Hepatocyte (in vitro differentiated cells): ENCODE measurements around the gene R3HDM4. TPM values are rescaled to one million over a fixed set of nuclear protein-coding genes. Genes with fewer than 3 reads are reported as not detected.
"Not testable (repeated sequence)": the region's sequence is repeated elsewhere in the genome, so short reads cannot be mapped to it uniquely, and the experiment has no call there.

Source experiments
- DNase-seq: peaks from one replicate; pipeline ENCODE4 v3.0.0-alpha.2; 2016; ENCODE audit warnings: low spot score
- H2AFZ ChIP-seq: fragments of 200-600 bp; sonication (generic); 2 replicates; pipeline ENCODE4 v1.6.0; 2016; ENCODE audit warnings: antibody characterized with exemption, mild to moderate bottlenecking
- H3K27ac ChIP-seq: fragments of 200-600 bp; sonication (generic); 2 replicates; pipeline ENCODE4 v1.5.1; 2016; ENCODE audit warnings: mild to moderate bottlenecking
- H3K27me3 ChIP-seq: fragments of 200-600 bp; sonication (generic); 2 replicates; pipeline ENCODE4 v1.6.1; 2016
- H3K36me3 ChIP-seq: fragments of 200-600 bp; sonication (generic); replicated peaks from 2 replicates; pipeline ENCODE4 v1.5.1; 2016; ENCODE audit warnings: low read depth; ENCODE audit not compliant: insufficient read depth
- H3K4me1 ChIP-seq: fragments of 200-600 bp; sonication (generic); 2 replicates; pipeline ENCODE4 v1.5.1; 2016; ENCODE audit warnings: mild to moderate bottlenecking, moderate library complexity; ENCODE audit not compliant: insufficient read depth
- H3K4me2 ChIP-seq: fragments of 200-600 bp; sonication (generic); 2 replicates; pipeline ENCODE4 v1.6.0; 2016
- H3K4me3 ChIP-seq: fragments of 200-600 bp; sonication (generic); 2 replicates; pipeline ENCODE4 v1.5.1; 2016; ENCODE audit warnings: mild to moderate bottlenecking
- H3K79me2 ChIP-seq: fragments of 200-600 bp; sonication (generic); 2 replicates; pipeline ENCODE4 v1.6.0; 2017; ENCODE audit warnings: mild to moderate bottlenecking
- H3K9me2 ChIP-seq: fragments of 200-600 bp; sonication (generic); replicated peaks from 2 replicates; pipeline ENCODE4 v1.6.0; 2017; ENCODE audit warnings: mild to moderate bottlenecking; ENCODE audit not compliant: insufficient read depth
- H3K9me3 ChIP-seq: fragments of 200-600 bp; sonication (generic); 2 replicates; pipeline ENCODE4 v1.5.1; 2016; ENCODE audit warnings: low read depth, mild to moderate bottlenecking
- H4K20me1 ChIP-seq: fragments of 200-600 bp; sonication (generic); 2 replicates; pipeline ENCODE4 v1.6.0; 2016; ENCODE audit warnings: mild to moderate bottlenecking; ENCODE audit not compliant: insufficient read depth, poor library complexity, severe bottlenecking
- EZH2 ChIP-seq: fragments of 200-600 bp; sonication (generic); IDR thresholded peaks from 2 replicates; pipeline ENCODE4 v1.6.1; 2016; ENCODE audit warnings: antibody characterized with exemption, mild to moderate bottlenecking, borderline replicate concordance
- EZH2phosphoT487 ChIP-seq: fragments of 200-600 bp; sonication (generic); IDR thresholded peaks from one replicate; pipeline ENCODE4 v1.6.1; 2018; ENCODE audit warnings: antibody characterized with exemption, mild to moderate bottlenecking, low read depth, moderate library complexity; ENCODE audit not compliant: unreplicated experiment, severe bottlenecking
- WGBS: methylation state at CpG from one replicate; pipeline ENCODE4 v1.1.6; 2016; ENCODE audit warnings: low lambda C conversion rate; ENCODE audit errors: missing lambda C conversion rate; 5-methylcytosine and 5-hydroxymethylcytosine counted together
- polyA plus RNA-seq: library from polyadenylated mRNA; unstranded; fragments of >200 nt; fragmentation: Nextera tagmentation; extraction: Ambion mirVana; gene quantifications from 2 replicates; pipeline ENCODE4 v1.2.1, GENCODE V29; 2016
- total RNA-seq: library from RNA; depleted of rRNA; stranded (reverse); fragments of >200 nt; gene quantifications from 2 replicates; pipeline ENCODE4 v1.2.3, GENCODE V29; 2014
- TF ChIP-seq, protein P1 (sequence below): fragments of 200-600 bp; sonication (generic); IDR thresholded peaks from 2 replicates; pipeline ENCODE4 v1.5.1; 2016; ENCODE audit warnings: antibody characterized with exemption, mild to moderate bottlenecking; ENCODE audit not compliant: poor library complexity

Gene R3HDM4
- total and polyA plus RNA-seq, 2 experiments from 2014 or later: 44.1 to 86.6 TPM

DNA sequence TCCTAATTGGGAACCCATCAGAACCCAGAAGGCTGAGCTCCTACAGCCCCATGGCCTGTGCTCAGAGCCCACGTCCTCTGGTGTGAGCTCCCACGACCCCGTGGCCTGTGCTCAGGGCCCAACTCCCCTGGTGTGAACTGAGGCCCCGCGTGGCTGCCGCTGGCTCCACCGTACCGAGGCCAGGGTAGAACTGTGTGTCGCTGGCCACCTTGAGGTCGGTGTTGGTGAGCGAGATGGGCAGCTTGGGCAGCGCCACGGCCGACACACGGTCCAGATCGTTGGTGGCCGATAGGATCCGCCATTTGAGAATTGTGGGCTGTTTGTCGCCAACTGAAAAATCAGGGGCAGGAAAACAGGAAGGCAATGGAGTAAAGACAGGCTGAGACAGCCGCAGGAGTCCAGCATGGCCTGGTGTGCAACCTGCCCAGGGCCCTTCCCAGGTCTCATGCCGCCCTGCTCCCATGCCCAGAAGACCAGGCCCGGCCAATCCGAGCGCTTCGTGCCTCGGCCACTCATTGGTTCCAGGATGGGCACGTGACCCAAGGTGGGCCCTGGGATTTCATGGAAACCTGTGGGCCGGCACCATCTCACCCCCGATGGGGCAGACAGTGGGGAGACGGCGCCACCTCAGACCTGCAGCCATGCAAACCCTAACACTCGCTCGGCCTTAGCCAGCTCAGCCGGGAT lies 31.5 kb downstream of the R3HDM4 start:
- Histone ChIP-seq H3K4me2 (no peak overlapping the region), H3K27ac (no peak overlapping the region), H3K9me2 (no peaks in the 10 kb centered on the region), H3K4me3 (no peak overlapping the region), H3K36me3 (no peaks in the 10 kb centered on the region), H3K79me2 (no peaks in the 10 kb centered on the region), H3K4me1 (no peaks in the 10 kb centered on the region), H3K27me3 (no peaks in the 10 kb centered on the region), H4K20me1 (no peaks in the 10 kb centered on the region), H3K9me3 (no peaks in the 10 kb centered on the region), H2AFZ (no peak overlapping the region)
- over 99% methylated on average over 34 of the region's 34 CpGs for WGBS
- no peak for DNase-seq
- TF ChIP-seq EZH2phosphoT487 (no peak), EZH2 (no peak)

DNA sequence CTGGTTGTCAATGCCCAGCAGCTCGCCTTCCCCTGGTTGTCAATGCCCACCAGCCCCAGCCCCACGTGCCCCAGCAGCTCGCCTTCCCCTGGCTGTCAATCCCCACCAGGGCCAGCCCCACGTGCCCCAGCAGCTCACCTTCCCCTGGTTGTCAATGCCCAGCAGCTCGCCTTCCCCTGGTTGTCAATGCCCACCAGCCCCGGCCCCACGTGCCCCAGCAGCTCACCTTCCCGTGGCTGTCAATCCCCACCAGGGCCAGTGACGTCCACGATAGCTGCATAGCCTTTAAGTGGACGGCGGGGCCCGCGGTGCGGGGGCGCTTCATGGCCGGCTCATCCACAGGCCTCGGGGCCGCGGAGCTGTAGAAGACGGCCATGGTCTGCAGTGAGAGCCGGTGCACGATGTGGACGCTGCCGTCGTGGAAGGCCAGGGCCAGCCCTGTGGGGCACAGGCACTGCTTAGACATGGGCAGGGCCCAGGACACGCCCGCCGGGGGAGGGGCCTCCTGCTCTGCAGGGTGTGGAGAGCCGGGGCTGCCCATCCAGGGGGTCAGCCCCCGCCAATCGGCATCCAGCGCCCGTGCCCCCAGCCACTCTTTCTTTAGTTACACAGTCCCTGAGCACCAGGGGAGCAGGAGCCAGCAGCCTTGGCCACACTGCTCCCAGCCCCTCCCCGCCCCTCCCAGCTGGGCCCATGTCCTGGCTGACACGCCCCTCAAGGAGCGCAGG lies 33.1 kb downstream of the R3HDM4 start:
- H3K4me2 ChIP-seq: no peak overlapping the region
- no peak for TF ChIP-seq EZH2phosphoT487
- no peak for TF ChIP-seq EZH2
- TF ChIP-seq, protein P1, sequence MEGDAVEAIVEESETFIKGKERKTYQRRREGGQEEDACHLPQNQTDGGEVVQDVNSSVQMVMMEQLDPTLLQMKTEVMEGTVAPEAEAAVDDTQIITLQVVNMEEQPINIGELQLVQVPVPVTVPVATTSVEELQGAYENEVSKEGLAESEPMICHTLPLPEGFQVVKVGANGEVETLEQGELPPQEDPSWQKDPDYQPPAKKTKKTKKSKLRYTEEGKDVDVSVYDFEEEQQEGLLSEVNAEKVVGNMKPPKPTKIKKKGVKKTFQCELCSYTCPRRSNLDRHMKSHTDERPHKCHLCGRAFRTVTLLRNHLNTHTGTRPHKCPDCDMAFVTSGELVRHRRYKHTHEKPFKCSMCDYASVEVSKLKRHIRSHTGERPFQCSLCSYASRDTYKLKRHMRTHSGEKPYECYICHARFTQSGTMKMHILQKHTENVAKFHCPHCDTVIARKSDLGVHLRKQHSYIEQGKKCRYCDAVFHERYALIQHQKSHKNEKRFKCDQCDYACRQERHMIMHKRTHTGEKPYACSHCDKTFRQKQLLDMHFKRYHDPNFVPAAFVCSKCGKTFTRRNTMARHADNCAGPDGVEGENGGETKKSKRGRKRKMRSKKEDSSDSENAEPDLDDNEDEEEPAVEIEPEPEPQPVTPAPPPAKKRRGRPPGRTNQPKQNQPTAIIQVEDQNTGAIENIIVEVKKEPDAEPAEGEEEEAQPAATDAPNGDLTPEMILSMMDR: no peak
- H3K27me3 ChIP-seq: no peaks in the 10 kb centered on the region
- H3K27ac ChIP-seq: no peak overlapping the region
- no peaks in the 10 kb centered on the region for H4K20me1 ChIP-seq
- H3K4me1 ChIP-seq: no peaks in the 10 kb centered on the region
- H3K9me2 ChIP-seq: no peaks in the 10 kb centered on the region
- no peaks in the 10 kb centered on the region for H3K36me3 ChIP-seq
- no peaks in the 10 kb centered on the region for H3K79me2 ChIP-seq
- no peaks in the 10 kb centered on the region for H3K9me3 ChIP-seq
- 93% methylated on average over 30 of the region's 37 CpGs for WGBS
- no peak overlapping the region for H2AFZ ChIP-seq
- DNase-seq: no peak
- H3K4me3 ChIP-seq: no peak overlapping the region

DNA sequence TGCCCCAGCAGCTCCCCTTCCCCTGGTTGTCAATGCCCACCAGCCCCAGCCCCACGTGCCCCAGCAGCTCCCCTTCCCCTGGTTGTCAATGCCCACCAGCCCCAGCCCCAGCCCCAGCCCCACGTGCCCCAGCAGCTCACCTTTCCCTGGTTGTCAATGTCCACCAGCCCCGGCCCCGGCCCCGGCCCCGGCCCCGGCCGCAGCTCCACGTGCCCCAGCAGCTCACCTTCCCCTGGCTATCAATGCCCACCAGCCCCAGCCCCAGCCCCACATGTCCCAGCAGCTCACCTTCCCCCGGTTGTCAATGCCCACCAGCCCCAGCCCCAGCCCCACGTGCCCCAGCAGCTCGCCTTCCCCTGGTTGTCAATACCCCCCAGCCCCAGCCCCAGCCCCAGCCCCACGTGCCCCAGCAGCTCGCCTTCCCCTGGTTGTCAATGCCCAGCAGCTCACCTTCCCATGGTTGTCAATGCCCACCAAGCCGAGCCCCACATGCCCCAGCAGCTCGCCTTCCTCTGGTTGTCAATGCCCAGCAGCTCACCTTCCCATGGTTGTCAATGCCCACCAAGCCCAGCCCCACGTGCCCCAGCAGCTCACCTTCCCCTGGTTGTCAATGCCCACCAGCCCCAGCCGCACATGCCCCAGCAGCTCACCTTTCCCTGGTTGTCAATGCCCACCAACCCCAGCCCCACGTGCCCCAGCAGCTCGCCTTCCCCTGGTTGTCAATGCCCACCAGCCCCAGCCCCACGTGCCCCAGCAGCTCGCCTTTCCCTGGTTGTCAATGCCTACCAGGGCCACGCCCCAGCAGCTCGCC lies 34.1 kb downstream of the R3HDM4 start:
- DNase-seq: not testable (repeated sequence)

DNA sequence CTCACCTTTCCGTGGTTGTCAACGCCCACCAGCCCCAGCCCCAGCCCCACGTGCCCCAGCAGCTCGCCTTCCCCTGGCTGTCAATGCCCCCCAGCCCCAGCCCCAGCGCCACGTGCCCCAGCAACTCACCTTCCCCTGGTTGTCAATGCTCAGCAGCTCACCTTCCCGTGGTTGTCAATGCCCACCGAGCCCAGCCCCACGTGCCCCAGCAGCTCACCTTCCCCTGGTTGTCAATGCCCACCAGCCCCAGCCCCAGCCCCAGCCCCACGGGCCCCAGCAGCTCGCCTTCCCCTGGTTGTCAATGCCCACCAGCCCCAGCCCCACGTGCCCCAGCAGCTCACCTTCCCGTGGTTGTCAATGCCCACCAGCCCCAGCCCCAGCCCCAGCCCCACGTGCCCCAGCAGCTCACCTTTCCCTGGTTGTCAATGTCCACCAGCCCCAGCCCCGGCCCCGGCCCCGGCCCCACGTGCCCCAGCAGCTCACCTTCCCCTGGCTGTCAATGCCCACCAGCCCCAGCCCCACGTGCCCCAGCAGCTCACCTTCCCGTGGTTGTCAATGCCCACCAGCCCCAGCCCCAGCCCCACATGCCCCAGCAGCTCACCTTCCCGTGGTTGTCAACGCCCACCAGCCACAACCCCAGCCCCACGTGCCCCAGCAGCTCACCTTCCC lies 34.9 kb downstream of the R3HDM4 start:
- not testable (repeated sequence) for H4K20me1 ChIP-seq, H3K27me3 ChIP-seq, H3K36me3 ChIP-seq, H3K27ac ChIP-seq, H3K79me2 ChIP-seq, H3K4me1 ChIP-seq, DNase-seq, H2AFZ ChIP-seq, H3K9me3 ChIP-seq, H3K4me3 ChIP-seq, H3K9me2 ChIP-seq, H3K4me2 ChIP-seq
- WGBS: no CpG with 5 or more reads among the region's 23 CpGs

More for the DNA sequence above, 34.1 kb downstream of the R3HDM4 start:
- H3K9me3 ChIP-seq, H3K9me2 ChIP-seq, H3K79me2 ChIP-seq, H3K36me3 ChIP-seq, H2AFZ ChIP-seq, H3K27ac ChIP-seq, H4K20me1 ChIP-seq, H3K27me3 ChIP-seq, H3K4me3 ChIP-seq, H3K4me2 ChIP-seq, H3K4me1 ChIP-seq: not testable (repeated sequence)
- 89% methylated on average over 24 of the region's 24 CpGs for WGBS
